K562 (cell line): ENCODE measurements around the gene FIBP. TPM values are rescaled to one million over a fixed set of nuclear protein-coding genes. Genes with fewer than 3 reads are reported as not detected.

Experiments
- ADNP ChIP-seq: fragments of 200-800 bp; sonication (Bioruptor generic); IDR thresholded peaks from 2 replicates; pipeline ENCODE4 v1.6.1; 2016; ENCODE audit warnings: missing genetic modification characterization, missing compliant biosample characterization
- EGR1 ChIP-seq: fragments of 450-650 bp; conservative IDR thresholded peaks from 2 replicates; pipeline ENCODE4 v1.6.1; 2017; ENCODE audit warnings: mild to moderate bottlenecking
- FOXJ3 ChIP-seq: sonication (generic); formaldehyde crosslinking; IDR thresholded peaks from 2 replicates; pipeline ENCODE4 v1.4.0; 2020; ENCODE audit warnings: mild to moderate bottlenecking, missing genetic modification reagents
- JUND ChIP-seq, 2 experiments: IDR thresholded peaks; 2 replicates in 1 of 2; 3 replicates in 1 of 2; pipeline ENCODE4 v1.6.1; 2011; ENCODE audit warnings: borderline replicate concordance in 2 of 2, low read depth in 2 of 2, low read length in 2 of 2, improper control_type of control experiment in 1 of 2, missing biosample characterization in 1 of 2, missing genetic modification characterization in 1 of 2, missing genetic modification reagents in 1 of 2
- KHSRP ChIP-seq: fragments of 450-650 bp; IDR thresholded peaks from 2 replicates; pipeline ENCODE4 v1.6.1; 2017
- MECOM ChIP-seq: fragments of 250-450 bp; sonication (Bioruptor Pico); IDR thresholded peaks from 2 replicates; pipeline ENCODE4 v1.8.0; 2022; ENCODE audit warnings: inconsistent platforms
- NFXL1 ChIP-seq: fragments of 450-650 bp; formaldehyde crosslinking; IDR thresholded peaks from 2 replicates; pipeline ENCODE4 v1.4.0; 2021; ENCODE audit warnings: mild to moderate bottlenecking
- NFYB ChIP-seq: IDR thresholded peaks from 2 replicates; pipeline ENCODE4 v1.6.1; 2011; ENCODE audit warnings: mild to moderate bottlenecking, moderate library complexity; ENCODE audit not compliant: insufficient read length; ENCODE audit errors: extremely low read depth
- NR1H2 ChIP-seq: sonication (generic); formaldehyde crosslinking; IDR thresholded peaks from 2 replicates; pipeline ENCODE4 v1.4.0; 2020; ENCODE audit warnings: mild to moderate bottlenecking, missing genetic modification reagents
- RNF2 ChIP-seq: sonication (generic); IDR thresholded peaks from 2 replicates; pipeline ENCODE4 v1.6.1; 2016
- SAP30 ChIP-seq: fragments of 200-600 bp; sonication (generic); IDR thresholded peaks from 2 replicates; pipeline ENCODE4 v1.6.1; 2012; ENCODE audit warnings: borderline replicate concordance, low read depth, mild to moderate bottlenecking, moderate library complexity, low read length, control low read depth, inconsistent platforms; ENCODE audit not compliant: insufficient read depth, poor library complexity, severe bottlenecking
- SMARCA5 ChIP-seq: fragments of 450-650 bp; IDR thresholded peaks from 2 replicates; pipeline ENCODE4 v1.6.1; 2016
- SMC3 ChIP-seq: conservative IDR thresholded peaks from 2 replicates; pipeline ENCODE4 v1.6.1; 2011; ENCODE audit warnings: low read depth, low read length, improper control_type of control experiment; ENCODE audit not compliant: insufficient read depth
- TBL1XR1 ChIP-seq, 2 experiments: IDR thresholded peaks; 2 replicates each; pipeline ENCODE4 v1.6.1; 2012; ENCODE audit warnings: improper control_type of control experiment in 2 of 2, low read length in 2 of 2, mild to moderate bottlenecking in 1 of 2
- USF2 ChIP-seq: sonication (generic); formaldehyde crosslinking; IDR thresholded peaks from 2 replicates; pipeline ENCODE4 v1.5.0; 2020; ENCODE audit warnings: missing genetic modification reagents
- ZBED1 ChIP-seq: IDR thresholded peaks from 2 replicates; pipeline ENCODE4 v1.6.1; 2014
- ZFP1 ChIP-seq: fragments of 450-650 bp; formaldehyde crosslinking; IDR thresholded peaks from 2 replicates; pipeline ENCODE4 v1.4.0; 2020; ENCODE audit warnings: mild to moderate bottlenecking, mixed read lengths
- ZNF12 ChIP-seq: sonication (generic); formaldehyde crosslinking; IDR thresholded peaks from 2 replicates; pipeline ENCODE4 v1.4.0; 2020; ENCODE audit warnings: mild to moderate bottlenecking, missing genetic modification reagents
- ZNF184 ChIP-seq: sonication (generic); formaldehyde crosslinking; IDR thresholded peaks from 2 replicates; pipeline ENCODE4 v1.5.0; 2020; ENCODE audit warnings: missing genetic modification reagents
- ZNF830 ChIP-seq: fragments of 250-450 bp; sonication (Bioruptor Pico); IDR thresholded peaks from 2 replicates; pipeline ENCODE4 v1.5.0; 2021; ENCODE audit warnings: mild to moderate bottlenecking
- polyA plus RNA-seq, 8 experiments: library from polyadenylated mRNA; depleted of rRNA in 4 of 8; stranded (reverse) in 5 of 8; unstranded in 3 of 8; fragments of >200 nt; fragmentation: Nextera tagmentation in 2 of 8; fragmentation: Illumina TruSeq in 1 of 8; extraction: Ambion mirVana in 2 of 8; extraction: Trizol in 1 of 8; gene quantifications; 2 replicates each; pipeline versions ENCODE4 v1.2.1 to v1.2.3, GENCODE V29; 2011 to 2014; ENCODE audit warnings: inconsistent platforms in 1 of 8, missing spikeins in 1 of 8
- total RNA-seq, 7 experiments: library from RNA; depleted of rRNA in 6 of 7; stranded (reverse); fragments of >200 nt in 6 of 7; fragmentation: Illumina TruSeq in 2 of 7; extraction: Trizol in 2 of 7; gene quantifications; 2 replicates each; pipeline versions ENCODE4 v1.2.1 to v1.2.3, GENCODE V29; 2011 to 2021; ENCODE audit warnings: low replicate concordance in 1 of 7
- TF ChIP-seq, protein P1 (sequence below): fragments of 200-800 bp; sonication (Bioruptor generic); IDR thresholded peaks from 2 replicates; pipeline ENCODE4 v1.6.1; 2017; ENCODE audit warnings: missing genetic modification characterization, missing compliant biosample characterization
- TF ChIP-seq, protein P2 (sequence below): sonication (generic); formaldehyde crosslinking; IDR thresholded peaks from 2 replicates; pipeline ENCODE4 v1.8.0; 2022; ENCODE audit warnings: mild to moderate bottlenecking, missing genetic modification reagents, borderline replicate concordance
- TF ChIP-seq, protein P3 (sequence below): sonication (generic); formaldehyde crosslinking; IDR thresholded peaks from 2 replicates; pipeline ENCODE4 v1.8.1; 2022; ENCODE audit warnings: missing genetic modification reagents
- TF ChIP-seq, protein P4 (sequence below): fragments of 450-650 bp; formaldehyde crosslinking; IDR thresholded peaks from 2 replicates; pipeline ENCODE4 v1.4.0; 2022; ENCODE audit warnings: missing genetic modification characterization

Gene FIBP
- total and polyA plus RNA-seq, 9 of the 15 experiments (the other 6 are each of a cell fraction or from before 2014, with no cell fraction given) = 41.2 to 79.2 (median 48.6) TPM

- TF ChIP-seq ZNF184 (no peak), ZFP1 (CRISPR knock-in tag) (no peak), SAP30 (no peak), ZNF12 (CRISPR knock-in tag) (no peak), NFXL1 (CRISPR knock-in tag) (no peak), ZBED1 (no peak), MECOM (no peak), KHSRP (no peak), SMC3 (peak; percentile 95), JUND (IDR thresholded peaks at IDR 0.05; ENCODE audit: borderline replicate concordance, low read depth, low read length) (peak; percentile 47; the same call in 1 of the 2 replicates), JUND (tag; IDR thresholded peaks at IDR 0.05; ENCODE audit: borderline replicate concordance, low read depth, low read length) (no peak), RNF2 (no peak), USF2 (CRISPR knock-in tag) (no peak), EGR1 (no peak), TBL1XR1 (IDR thresholded peaks at IDR 0.05; ENCODE audit: low read length in 2 of 2) (no peak), FOXJ3 (no peak), NFYB (peak; percentile 29), SMARCA5 (no peak), ZNF830 (CRISPR knock-in tag) (no peak), NR1H2 (CRISPR knock-in tag) (no peak), ADNP (no peak)
- TF ChIP-seq, protein P1, sequence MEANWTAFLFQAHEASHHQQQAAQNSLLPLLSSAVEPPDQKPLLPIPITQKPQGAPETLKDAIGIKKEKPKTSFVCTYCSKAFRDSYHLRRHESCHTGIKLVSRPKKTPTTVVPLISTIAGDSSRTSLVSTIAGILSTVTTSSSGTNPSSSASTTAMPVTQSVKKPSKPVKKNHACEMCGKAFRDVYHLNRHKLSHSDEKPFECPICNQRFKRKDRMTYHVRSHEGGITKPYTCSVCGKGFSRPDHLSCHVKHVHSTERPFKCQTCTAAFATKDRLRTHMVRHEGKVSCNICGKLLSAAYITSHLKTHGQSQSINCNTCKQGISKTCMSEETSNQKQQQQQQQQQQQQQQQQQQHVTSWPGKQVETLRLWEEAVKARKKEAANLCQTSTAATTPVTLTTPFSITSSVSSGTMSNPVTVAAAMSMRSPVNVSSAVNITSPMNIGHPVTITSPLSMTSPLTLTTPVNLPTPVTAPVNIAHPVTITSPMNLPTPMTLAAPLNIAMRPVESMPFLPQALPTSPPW (CRISPR knock-in tag) = peak; percentile 64
- TF ChIP-seq, protein P2, sequence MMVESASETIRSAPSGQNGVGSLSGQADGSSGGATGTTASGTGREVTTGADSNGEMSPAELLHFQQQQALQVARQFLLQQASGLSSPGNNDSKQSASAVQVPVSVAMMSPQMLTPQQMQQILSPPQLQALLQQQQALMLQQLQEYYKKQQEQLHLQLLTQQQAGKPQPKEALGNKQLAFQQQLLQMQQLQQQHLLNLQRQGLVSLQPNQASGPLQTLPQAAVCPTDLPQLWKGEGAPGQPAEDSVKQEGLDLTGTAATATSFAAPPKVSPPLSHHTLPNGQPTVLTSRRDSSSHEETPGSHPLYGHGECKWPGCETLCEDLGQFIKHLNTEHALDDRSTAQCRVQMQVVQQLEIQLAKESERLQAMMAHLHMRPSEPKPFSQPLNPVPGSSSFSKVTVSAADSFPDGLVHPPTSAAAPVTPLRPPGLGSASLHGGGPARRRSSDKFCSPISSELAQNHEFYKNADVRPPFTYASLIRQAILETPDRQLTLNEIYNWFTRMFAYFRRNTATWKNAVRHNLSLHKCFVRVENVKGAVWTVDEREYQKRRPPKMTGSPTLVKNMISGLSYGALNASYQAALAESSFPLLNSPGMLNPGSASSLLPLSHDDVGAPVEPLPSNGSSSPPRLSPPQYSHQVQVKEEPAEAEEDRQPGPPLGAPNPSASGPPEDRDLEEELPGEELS (CRISPR knock-in tag) = no peak
- TF ChIP-seq, protein P3, sequence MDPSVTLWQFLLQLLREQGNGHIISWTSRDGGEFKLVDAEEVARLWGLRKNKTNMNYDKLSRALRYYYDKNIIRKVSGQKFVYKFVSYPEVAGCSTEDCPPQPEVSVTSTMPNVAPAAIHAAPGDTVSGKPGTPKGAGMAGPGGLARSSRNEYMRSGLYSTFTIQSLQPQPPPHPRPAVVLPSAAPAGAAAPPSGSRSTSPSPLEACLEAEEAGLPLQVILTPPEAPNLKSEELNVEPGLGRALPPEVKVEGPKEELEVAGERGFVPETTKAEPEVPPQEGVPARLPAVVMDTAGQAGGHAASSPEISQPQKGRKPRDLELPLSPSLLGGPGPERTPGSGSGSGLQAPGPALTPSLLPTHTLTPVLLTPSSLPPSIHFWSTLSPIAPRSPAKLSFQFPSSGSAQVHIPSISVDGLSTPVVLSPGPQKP (CRISPR knock-in tag) = no peak
- TF ChIP-seq, protein P4, sequence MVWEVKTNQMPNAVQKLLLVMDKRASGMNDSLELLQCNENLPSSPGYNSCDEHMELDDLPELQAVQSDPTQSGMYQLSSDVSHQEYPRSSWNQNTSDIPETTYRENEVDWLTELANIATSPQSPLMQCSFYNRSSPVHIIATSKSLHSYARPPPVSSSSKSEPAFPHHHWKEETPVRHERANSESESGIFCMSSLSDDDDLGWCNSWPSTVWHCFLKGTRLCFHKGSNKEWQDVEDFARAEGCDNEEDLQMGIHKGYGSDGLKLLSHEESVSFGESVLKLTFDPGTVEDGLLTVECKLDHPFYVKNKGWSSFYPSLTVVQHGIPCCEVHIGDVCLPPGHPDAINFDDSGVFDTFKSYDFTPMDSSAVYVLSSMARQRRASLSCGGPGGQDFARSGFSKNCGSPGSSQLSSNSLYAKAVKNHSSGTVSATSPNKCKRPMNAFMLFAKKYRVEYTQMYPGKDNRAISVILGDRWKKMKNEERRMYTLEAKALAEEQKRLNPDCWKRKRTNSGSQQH (CRISPR knock-in tag) = no peak
Observed at GRCh38 chr11:65884716-65885092, 3.6 kb downstream of the FIBP start (continued).
